GM12874 (cell line): ENCODE data around the gene WNT1.

Experiments used
- TF ChIP-seq, protein P1 (sequence below): IDR thresholded peaks from 2 replicates; pipeline ENCODE4 v1.5.1; 2011; ENCODE audit warnings: low read depth, mild to moderate bottlenecking, control low read depth, low read length, moderate library complexity; ENCODE audit not compliant: insufficient read depth

WNT1 gene

DNA sequence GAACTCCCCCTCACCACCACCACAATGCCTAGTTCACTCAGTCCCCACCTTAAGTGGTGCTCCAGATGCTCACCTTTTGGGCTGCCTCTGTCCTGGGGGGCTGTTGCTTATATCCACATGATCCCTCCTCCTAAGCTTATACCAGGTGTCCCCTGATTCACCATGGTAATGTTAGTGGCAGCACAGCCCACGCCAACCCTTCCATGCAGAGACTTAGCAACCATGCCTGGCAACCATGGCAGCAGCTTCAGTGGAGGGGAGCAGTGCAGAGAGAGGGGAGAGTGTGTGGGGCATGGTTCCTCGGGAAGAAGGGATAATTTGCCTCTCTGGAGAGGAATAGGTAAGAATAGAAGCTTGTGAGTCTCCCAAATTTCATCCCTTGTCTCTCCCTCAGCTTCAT lies 22.2 kb downstream of the WNT1 start:
- TF ChIP-seq, protein P1, sequence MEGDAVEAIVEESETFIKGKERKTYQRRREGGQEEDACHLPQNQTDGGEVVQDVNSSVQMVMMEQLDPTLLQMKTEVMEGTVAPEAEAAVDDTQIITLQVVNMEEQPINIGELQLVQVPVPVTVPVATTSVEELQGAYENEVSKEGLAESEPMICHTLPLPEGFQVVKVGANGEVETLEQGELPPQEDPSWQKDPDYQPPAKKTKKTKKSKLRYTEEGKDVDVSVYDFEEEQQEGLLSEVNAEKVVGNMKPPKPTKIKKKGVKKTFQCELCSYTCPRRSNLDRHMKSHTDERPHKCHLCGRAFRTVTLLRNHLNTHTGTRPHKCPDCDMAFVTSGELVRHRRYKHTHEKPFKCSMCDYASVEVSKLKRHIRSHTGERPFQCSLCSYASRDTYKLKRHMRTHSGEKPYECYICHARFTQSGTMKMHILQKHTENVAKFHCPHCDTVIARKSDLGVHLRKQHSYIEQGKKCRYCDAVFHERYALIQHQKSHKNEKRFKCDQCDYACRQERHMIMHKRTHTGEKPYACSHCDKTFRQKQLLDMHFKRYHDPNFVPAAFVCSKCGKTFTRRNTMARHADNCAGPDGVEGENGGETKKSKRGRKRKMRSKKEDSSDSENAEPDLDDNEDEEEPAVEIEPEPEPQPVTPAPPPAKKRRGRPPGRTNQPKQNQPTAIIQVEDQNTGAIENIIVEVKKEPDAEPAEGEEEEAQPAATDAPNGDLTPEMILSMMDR, result no peak

DNA sequence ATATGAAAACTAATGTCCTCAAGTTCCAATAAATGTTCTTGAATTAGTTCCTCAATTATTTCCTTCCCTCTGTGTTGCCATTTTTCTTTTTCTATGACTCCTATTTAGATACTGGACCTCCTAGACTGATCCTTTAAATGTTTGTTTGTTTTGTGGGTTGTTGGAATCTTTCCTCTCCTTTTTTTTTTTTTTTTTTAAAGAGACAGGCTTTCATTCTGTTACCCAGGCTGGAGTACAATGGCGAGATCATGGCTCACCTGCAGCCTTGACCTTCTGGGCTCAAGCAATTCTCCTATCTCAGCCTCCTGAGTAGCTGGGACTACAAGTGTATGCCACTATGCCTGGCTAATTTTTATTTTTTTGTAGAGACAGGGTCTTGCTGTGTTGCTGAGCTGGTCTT lies 30.8 kb downstream of the WNT1 start:
- TF ChIP-seq, protein P1, result no peak

DNA sequence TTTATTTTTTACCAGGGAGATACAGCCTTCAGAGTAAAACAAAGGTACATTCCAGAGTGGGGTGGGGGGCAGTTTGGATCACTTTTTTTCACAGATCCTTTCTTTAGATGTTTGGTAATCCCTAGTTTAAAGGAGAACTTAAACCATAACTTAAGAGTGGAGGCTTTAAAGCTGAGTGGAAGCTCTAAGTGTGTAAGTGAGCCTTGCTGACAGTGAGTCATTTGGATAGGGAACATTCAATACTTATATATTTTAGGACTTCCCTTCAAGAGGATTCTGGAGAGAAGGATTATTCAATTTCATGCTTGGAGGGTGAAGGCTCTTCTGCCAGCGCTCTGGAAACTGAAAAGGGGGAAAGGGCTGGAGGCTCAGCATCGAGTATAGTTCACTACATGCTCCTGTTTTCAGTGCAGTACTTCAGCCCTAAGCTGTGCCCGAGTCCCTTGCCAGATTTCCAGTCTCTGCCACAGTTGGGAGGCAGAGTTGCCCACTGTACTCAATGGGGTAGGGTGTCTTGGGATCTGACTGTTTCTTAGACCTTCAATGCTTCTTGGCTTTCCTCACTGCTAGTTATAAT lies 32.1 kb downstream of the WNT1 start:
- TF ChIP-seq, protein P1, result no peak

DNA sequence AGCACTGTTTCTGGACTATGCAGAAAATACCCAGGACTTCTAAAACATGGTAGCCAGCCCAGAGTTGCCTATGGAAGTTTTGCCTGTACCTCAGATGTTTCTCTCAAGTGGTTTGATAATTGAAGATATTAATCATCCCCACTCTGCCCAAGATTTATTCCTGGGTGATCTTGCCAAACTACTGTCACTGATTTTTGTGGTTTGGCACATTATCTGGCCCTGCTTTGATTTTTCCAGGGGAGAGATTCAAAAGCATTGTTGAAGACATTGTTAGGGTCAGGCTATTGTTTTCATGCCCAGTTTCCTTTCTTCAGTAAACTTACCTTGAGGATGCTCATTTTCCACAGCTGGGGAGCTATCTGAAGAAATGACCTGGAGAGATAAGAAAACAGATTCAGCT lies 34.6 kb downstream of the WNT1 start:
- TF ChIP-seq, protein P1, result no peak

DNA sequence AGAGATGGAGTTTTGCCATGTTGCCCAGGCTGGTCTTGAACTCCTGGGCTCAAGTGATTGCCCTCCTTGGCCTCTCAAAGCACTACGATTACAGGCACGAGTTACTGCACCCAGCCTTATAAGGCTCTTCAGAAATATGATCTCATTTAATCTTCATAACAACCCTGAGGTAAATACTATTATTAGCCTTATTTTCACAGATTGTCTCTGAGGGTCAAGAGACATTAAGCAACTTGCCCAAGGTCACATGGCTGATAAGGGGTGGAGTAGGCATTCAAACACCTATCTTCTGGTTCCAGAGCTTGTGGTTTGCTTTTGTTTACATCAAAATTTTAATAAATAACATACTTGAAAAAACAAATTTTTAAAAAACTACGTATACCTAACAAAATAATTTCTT lies 35.3 kb downstream of the WNT1 start:
- TF ChIP-seq, protein P1, result no peak

DNA sequence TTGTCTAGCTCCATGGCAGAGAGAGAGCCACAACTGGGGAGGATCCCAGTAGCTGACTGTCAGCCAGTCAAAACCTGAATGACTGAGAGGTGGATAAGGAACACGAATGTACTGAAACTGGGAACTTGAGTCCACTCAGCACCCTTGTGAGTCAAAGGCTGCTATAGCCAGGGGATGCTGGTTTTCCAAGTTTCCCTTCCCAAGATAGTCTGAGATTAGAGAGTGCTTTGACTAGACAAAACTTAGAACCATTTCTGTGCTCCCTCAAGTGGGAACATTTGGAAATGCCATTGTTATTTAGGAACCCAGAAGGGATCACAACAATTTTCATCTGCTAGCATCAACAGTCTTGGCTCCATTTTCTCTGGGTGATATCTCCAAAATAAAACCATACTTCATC lies 36.4 kb downstream of the WNT1 start:
- TF ChIP-seq, protein P1, result no peak

DNA sequence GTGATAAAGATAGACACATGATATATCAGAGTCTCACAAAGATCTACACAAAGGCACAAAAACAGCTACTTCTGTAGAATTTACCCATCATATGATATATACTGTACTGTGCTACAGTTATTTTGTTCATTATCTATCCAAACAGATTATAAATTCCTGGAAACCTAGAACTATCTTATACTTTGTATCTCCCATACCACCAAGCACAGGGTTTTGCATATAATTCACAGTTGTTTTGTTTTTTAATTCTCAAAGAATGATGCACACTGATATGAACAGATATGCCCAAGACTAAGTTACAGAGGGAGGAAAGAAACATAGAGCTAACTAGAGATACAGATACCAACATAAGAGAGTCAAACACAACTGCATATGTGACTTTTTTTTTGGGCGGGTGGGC lies 37.1 kb downstream of the WNT1 start:
- TF ChIP-seq, protein P1, result no peak
